NB4 (cell line): ENCODE data around the gene RABL6.
"Not testable (repeated sequence)": the region's sequence is repeated elsewhere in the genome, so short reads cannot be mapped to it uniquely, and the experiment has no call there.

Experiments
- DNase-seq: peaks from one replicate; pipeline ENCODE4 v3.0.0; 2010; ENCODE audit warnings: low read depth
- H3K4me3 ChIP-seq: one replicate; pipeline ENCODE4 v1.5.1; 2011; ENCODE audit warnings: mild to moderate bottlenecking, low read depth, low read length, moderate library complexity
- MYC ChIP-seq: IDR thresholded peaks from 2 replicates; pipeline ENCODE4 v1.6.1; 2011; ENCODE audit warnings: low read depth, low read length
- POLR2A ChIP-seq: IDR thresholded peaks from 2 replicates; pipeline ENCODE4 v1.6.1; 2011; ENCODE audit warnings: mild to moderate bottlenecking; ENCODE audit not compliant: insufficient read length; ENCODE audit errors: extremely low read depth
- TF ChIP-seq, protein P1 (sequence below): IDR thresholded peaks from 2 replicates; pipeline ENCODE4 v1.6.1; 2011; ENCODE audit warnings: low read depth, low read length
- TF ChIP-seq, protein P2 (sequence below): IDR thresholded peaks from one replicate; pipeline ENCODE4 v1.5.1; 2012; ENCODE audit warnings: low read depth, low read length

The RABL6 gene

DNA sequence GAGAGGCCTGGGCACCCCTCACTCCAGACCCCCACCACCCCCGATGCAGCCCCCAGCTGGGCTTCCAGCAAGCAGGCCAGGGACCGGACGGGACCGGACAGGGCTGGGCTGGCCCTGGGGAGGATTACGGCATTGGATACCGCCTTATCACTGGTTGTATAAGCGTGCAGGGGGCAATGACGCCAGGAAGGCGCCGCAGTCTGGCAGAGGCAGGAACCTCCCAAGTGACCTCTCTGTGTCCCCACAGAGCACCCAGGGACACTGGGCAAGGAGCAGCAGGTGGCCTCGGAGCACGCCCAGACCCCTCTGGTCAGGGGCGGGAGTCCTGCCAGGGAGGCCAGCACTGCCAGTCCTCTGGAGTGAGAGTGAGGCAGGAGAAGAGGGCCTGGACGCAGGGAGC, 42.7 kb upstream of the RABL6 start:
- no peak overlapping the region for H3K4me3 ChIP-seq
- TF ChIP-seq, protein P1, sequence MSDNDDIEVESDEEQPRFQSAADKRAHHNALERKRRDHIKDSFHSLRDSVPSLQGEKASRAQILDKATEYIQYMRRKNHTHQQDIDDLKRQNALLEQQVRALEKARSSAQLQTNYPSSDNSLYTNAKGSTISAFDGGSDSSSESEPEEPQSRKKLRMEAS = no peak
- TF ChIP-seq, protein P2, sequence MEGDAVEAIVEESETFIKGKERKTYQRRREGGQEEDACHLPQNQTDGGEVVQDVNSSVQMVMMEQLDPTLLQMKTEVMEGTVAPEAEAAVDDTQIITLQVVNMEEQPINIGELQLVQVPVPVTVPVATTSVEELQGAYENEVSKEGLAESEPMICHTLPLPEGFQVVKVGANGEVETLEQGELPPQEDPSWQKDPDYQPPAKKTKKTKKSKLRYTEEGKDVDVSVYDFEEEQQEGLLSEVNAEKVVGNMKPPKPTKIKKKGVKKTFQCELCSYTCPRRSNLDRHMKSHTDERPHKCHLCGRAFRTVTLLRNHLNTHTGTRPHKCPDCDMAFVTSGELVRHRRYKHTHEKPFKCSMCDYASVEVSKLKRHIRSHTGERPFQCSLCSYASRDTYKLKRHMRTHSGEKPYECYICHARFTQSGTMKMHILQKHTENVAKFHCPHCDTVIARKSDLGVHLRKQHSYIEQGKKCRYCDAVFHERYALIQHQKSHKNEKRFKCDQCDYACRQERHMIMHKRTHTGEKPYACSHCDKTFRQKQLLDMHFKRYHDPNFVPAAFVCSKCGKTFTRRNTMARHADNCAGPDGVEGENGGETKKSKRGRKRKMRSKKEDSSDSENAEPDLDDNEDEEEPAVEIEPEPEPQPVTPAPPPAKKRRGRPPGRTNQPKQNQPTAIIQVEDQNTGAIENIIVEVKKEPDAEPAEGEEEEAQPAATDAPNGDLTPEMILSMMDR = no peak
- TF ChIP-seq POLR2A (no peak), MYC (no peak)
- DNase-seq = no peak

DNA sequence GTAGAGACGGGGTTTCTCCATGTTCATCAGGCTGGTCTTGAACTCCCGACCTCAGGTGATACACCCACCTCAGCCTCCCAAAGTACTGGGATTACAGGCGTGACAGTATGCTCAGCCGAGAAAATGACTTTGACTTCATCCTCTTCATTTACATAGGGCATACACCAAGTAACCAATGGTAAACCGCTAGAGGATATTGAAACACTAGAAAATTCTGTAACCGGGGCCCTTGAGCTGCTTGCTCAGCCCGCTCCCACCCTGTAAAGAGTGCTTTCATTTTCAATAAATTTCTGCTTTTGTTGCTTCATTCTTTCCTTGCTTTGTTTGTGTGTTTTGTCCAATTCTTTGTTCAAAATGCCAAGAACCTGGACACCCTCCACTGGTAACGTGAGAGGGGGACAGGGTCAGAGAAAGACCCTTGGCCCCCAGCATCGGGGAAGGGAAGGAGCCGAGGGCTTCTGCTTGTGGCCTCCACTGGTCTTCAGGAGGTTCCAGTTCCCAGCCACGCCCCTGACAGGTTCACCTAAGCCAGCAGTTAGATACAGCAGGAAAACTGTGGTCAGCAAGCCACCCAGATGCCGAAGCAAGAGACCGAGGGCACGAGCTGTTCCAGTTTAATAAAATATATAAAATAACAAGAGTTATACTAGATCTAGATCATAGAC, 41.9 kb upstream of the RABL6 start:
- not testable (repeated sequence) for DNase-seq, H3K4me3 ChIP-seq

- TF ChIP-seq, protein P2 = peak; percentile 11
- not testable (repeated sequence) for H3K4me3 ChIP-seq
- peak; percentile 53 for DNase-seq
Observed at GRCh38 chr9:136766410-136767120, 41.2 kb upstream of the RABL6 start.

GRCh38 chr9:136769710-136770191, 38.0 kb upstream of the RABL6 start:
- H3K4me3 ChIP-seq = no peak overlapping the region
- peak; percentile 49 for DNase-seq
- TF ChIP-seq, protein P1 = no peak
- TF ChIP-seq, protein P2 = peak; percentile 63

GRCh38 chr9:136771907-136772415, 35.8 kb upstream of the RABL6 start:
- TF ChIP-seq, protein P2 = no peak
- TF ChIP-seq POLR2A = no peak
- no peak for TF ChIP-seq MYC
- TF ChIP-seq, protein P1 = no peak
- no peak overlapping the region for H3K4me3 ChIP-seq
- DNase-seq = no peak

DNA sequence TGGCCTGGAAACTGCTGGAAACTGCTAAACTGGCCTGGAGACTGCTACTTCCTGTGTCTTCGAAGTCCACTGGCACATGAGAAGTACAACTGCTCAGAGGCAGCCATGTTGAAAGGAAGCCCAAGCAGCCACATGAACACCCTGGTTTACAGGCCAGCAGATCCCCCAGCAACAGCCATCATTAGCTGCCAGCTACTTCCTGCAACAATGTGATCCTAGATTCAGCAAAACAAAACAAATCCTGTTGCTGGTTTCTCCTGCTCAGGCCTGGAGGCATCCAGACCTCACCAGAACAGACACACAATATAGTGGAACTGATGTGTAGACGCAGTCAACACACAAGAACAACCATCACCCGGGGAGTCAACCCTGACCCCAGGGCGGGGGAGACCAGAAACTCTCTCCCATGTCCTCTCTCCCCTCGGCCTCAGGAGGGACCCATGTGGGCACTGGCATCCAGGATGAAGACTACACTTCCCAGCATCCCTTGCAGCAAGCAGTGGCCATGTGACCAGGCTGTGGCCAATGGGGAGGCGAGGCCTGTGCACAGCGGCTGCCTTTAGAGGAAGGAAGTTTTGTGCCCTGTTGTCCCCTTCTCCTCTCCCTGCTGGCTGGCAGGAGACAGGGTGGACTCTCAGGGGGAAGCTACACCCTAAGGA, 34.2 kb upstream of the RABL6 start:
- TF ChIP-seq MYC (no peak), POLR2A (no peak)
- TF ChIP-seq, protein P1 = peak; percentile 60; the same call in 1 of the 2 replicates
- TF ChIP-seq, protein P2 = no peak
- H3K4me3 ChIP-seq = no peak overlapping the region
- peak; percentile 70 for DNase-seq
